K562 (cell line): ENCODE results near the gene PEBP1. TPM values are rescaled to one million over a fixed set of nuclear protein-coding genes. Genes with fewer than 3 reads are reported as not detected.

Experiments used
- ATF2 ChIP-seq: sonication (generic); formaldehyde crosslinking; IDR thresholded peaks from 2 replicates; pipeline ENCODE4 v1.8.1; 2022; ENCODE audit warnings: missing genetic modification reagents
- BRCA1 ChIP-seq, 2 experiments: fragments of 450-650 bp in 1 of 2; sonication (generic) in 1 of 2; formaldehyde crosslinking in 1 of 2; IDR thresholded peaks; 2 replicates each; pipeline versions ENCODE4 v1.5.0 to v1.6.1; 2017 to 2020; ENCODE audit warnings: mild to moderate bottlenecking in 1 of 2, missing genetic modification reagents in 1 of 2
- CTBP1 ChIP-seq: fragments of 450-650 bp; IDR thresholded peaks from 2 replicates; pipeline ENCODE4 v1.6.1; 2016; ENCODE audit warnings: borderline replicate concordance
- FOXP1 ChIP-seq: sonication (generic); formaldehyde crosslinking; IDR thresholded peaks from 2 replicates; pipeline ENCODE4 v1.8.0; 2022; ENCODE audit warnings: mild to moderate bottlenecking, missing genetic modification reagents
- IRF1 ChIP-seq: sonication (generic); formaldehyde crosslinking; IDR thresholded peaks from 2 replicates; pipeline ENCODE4 v1.8.0; 2022; ENCODE audit warnings: missing genetic modification reagents, mild to moderate bottlenecking, borderline replicate concordance
- KDM2B ChIP-seq: fragments of 250-450 bp; sonication (Bioruptor Pico); IDR thresholded peaks from 2 replicates; pipeline ENCODE4 v1.8.0; 2021; ENCODE audit warnings: mild to moderate bottlenecking, moderate library complexity
- KLF6 ChIP-seq: fragments of 250-450 bp; sonication (Bioruptor Pico); IDR thresholded peaks from 2 replicates; pipeline ENCODE4 v1.4.0; 2020; ENCODE audit warnings: mild to moderate bottlenecking, moderate library complexity, borderline replicate concordance
- PHB ChIP-seq: fragments of 250-450 bp; sonication (Bioruptor Pico); IDR thresholded peaks from 2 replicates; pipeline ENCODE4 v1.5.0; 2021
- PRMT5 ChIP-seq: sonication (generic); formaldehyde crosslinking; IDR thresholded peaks from 2 replicates; pipeline ENCODE4 v1.5.0; 2020; ENCODE audit warnings: missing genetic modification reagents
- SFPQ ChIP-seq: fragments of 200-400 bp; formaldehyde crosslinking; IDR thresholded peaks from 2 replicates; pipeline ENCODE4 v1.6.1; 2017; ENCODE audit warnings: mild to moderate bottlenecking, low read depth, low read length, moderate library complexity
- ZNF511 ChIP-seq: sonication (generic); formaldehyde crosslinking; IDR thresholded peaks from 2 replicates; pipeline ENCODE4 v1.8.0; 2022; ENCODE audit warnings: mild to moderate bottlenecking, missing genetic modification reagents
- ZNF592 ChIP-seq: fragments of 450-650 bp; IDR thresholded peaks from 2 replicates; pipeline ENCODE4 v1.6.1; 2017; ENCODE audit warnings: antibody characterized with exemption, mild to moderate bottlenecking
- polyA plus RNA-seq, 8 experiments: library from polyadenylated mRNA; depleted of rRNA in 4 of 8; stranded (reverse) in 5 of 8; unstranded in 3 of 8; fragments of >200 nt; fragmentation: Nextera tagmentation in 2 of 8; fragmentation: Illumina TruSeq in 1 of 8; extraction: Ambion mirVana in 2 of 8; extraction: Trizol in 1 of 8; gene quantifications; 2 replicates each; pipeline versions ENCODE4 v1.2.1 to v1.2.3, GENCODE V29; 2011 to 2014; ENCODE audit warnings: inconsistent platforms in 1 of 8, missing spikeins in 1 of 8
- total RNA-seq, 7 experiments: library from RNA; depleted of rRNA in 6 of 7; stranded (reverse); fragments of >200 nt in 6 of 7; fragmentation: Illumina TruSeq in 2 of 7; extraction: Trizol in 2 of 7; gene quantifications; 2 replicates each; pipeline versions ENCODE4 v1.2.1 to v1.2.3, GENCODE V29; 2011 to 2021; ENCODE audit warnings: low replicate concordance in 1 of 7

PEBP1 gene
- total and polyA plus RNA-seq, 9 of the 15 experiments (the other 6 are each of a cell fraction or from before 2014, with no cell fraction given): 77.3 to 207 (median 153) TPM

- TF ChIP-seq ZNF511 (CRISPR knock-in tag) (peak; percentile 94), CTBP1 (peak; percentile 68), FOXP1 (peak; percentile 89), PRMT5 (CRISPR knock-in tag) (peak; percentile 80), KDM2B (peak; percentile 91), ATF2 (peak; percentile 44; the same call in 1 of the 2 replicates), BRCA1 (IDR thresholded peaks at IDR 0.05) (no peak), BRCA1 (CRISPR knock-in tag; IDR thresholded peaks at IDR 0.05) (no peak; the same call in 1 of the 2 replicates), SFPQ (no peak), IRF1 (CRISPR knock-in tag) (peak; percentile 89; the same call in 1 of the 2 replicates), PHB (CRISPR knock-in tag) (0 out of 2 replicates have a peak, but pooled peaks have one; percentile 18), KLF6 (CRISPR knock-in tag) (no peak), ZNF592 (peak; percentile 56; the same call in 1 of the 2 replicates)
Measured at GRCh38 chr12:118135788-118136558, at the start of gene PEBP1 (continued).
